HepG2 (cell line): Measurements from ENCODE around the gene DNAAF3. TPM values are rescaled to one million over a fixed set of nuclear protein-coding genes. Genes with fewer than 3 reads are reported as not detected.

ENCODE experiments used
- ATF5 ChIP-seq: sonication (generic); formaldehyde crosslinking; IDR thresholded peaks from 2 replicates; pipeline ENCODE4 v1.4.0; 2020; ENCODE audit warnings: mild to moderate bottlenecking, low read depth, missing genetic modification reagents
- GRHL1 ChIP-seq: sonication (generic); formaldehyde crosslinking; conservative IDR thresholded peaks from 2 replicates; pipeline ENCODE4 v1.8.0; 2022; ENCODE audit warnings: missing genetic modification reagents
- HMG20A ChIP-seq: IDR thresholded peaks from 2 replicates; pipeline ENCODE4 v1.6.1; 2016; ENCODE audit warnings: borderline replicate concordance
- HMGXB3 ChIP-seq: sonication (generic); formaldehyde crosslinking; IDR thresholded peaks from 2 replicates; pipeline ENCODE4 v1.4.0; 2020; ENCODE audit warnings: missing genetic modification reagents, borderline replicate concordance
- ZEB1 ChIP-seq: IDR thresholded peaks from 2 replicates; pipeline ENCODE4 v1.6.1; 2012; ENCODE audit warnings: mild to moderate bottlenecking, low read depth, inconsistent platforms; ENCODE audit not compliant: insufficient replicate concordance
- ZNF142 ChIP-seq: sonication (generic); formaldehyde crosslinking; IDR thresholded peaks from 2 replicates; pipeline ENCODE4 v1.4.0; 2020; ENCODE audit warnings: missing genetic modification reagents
- polyA plus RNA-seq, 8 experiments: library from polyadenylated mRNA; depleted of rRNA in 3 of 8; stranded (reverse) in 7 of 8; unstranded in 1 of 8; fragments of >200 nt; fragmentation: Illumina TruSeq in 4 of 8; extraction: Trizol in 4 of 8; gene quantifications; 2 replicates each; pipeline versions ENCODE4 v1.2.1 to v1.2.3, GENCODE V29; 2011 to 2016; ENCODE audit warnings: low read depth in 4 of 8, missing spikeins in 1 of 8, mixed read lengths in 1 of 8; ENCODE audit not compliant: insufficient read depth in 1 of 8
- total RNA-seq, 5 experiments: library from RNA; depleted of rRNA; stranded (reverse); fragments of >200 nt; fragmentation: Illumina TruSeq; extraction: Trizol; gene quantifications; 2 replicates each; pipeline ENCODE4 v1.2.3, GENCODE V29; 2016; ENCODE audit warnings: low read depth in 1 of 5
- TF ChIP-seq, protein P1 (sequence below): sonication (generic); formaldehyde crosslinking; conservative IDR thresholded peaks from 2 replicates; pipeline ENCODE4 v1.8.0; 2022; ENCODE audit warnings: mild to moderate bottlenecking, moderate library complexity, missing genetic modification reagents
- TF ChIP-seq, protein P2 (sequence below): sonication (generic); formaldehyde crosslinking; IDR thresholded peaks from 2 replicates; pipeline ENCODE4 v1.5.0; 2020; ENCODE audit warnings: missing genetic modification reagents

The DNAAF3 gene
- total and polyA plus RNA-seq, 2 of the 13 experiments (the other 11 are each of a cell fraction or from before 2014, with no cell fraction given): 0.30 to 0.40 TPM

- TF ChIP-seq HMGXB3 (CRISPR knock-in tag): no peak
- no peak for TF ChIP-seq ATF5 (CRISPR knock-in tag)
- TF ChIP-seq, protein P1, sequence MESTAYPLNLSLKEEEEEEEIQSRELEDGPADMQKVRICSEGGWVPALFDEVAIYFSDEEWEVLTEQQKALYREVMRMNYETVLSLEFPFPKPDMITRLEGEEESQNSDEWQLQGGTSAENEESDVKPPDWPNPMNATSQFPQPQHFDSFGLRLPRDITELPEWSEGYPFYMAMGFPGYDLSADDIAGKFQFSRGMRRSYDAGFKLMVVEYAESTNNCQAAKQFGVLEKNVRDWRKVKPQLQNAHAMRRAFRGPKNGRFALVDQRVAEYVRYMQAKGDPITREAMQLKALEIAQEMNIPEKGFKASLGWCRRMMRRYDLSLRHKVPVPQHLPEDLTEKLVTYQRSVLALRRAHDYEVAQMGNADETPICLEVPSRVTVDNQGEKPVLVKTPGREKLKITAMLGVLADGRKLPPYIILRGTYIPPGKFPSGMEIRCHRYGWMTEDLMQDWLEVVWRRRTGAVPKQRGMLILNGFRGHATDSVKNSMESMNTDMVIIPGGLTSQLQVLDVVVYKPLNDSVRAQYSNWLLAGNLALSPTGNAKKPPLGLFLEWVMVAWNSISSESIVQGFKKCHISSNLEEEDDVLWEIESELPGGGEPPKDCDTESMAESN (CRISPR knock-in tag): no peak
- TF ChIP-seq HMG20A (CRISPR knock-in tag): no peak
- no peak for TF ChIP-seq GRHL1 (CRISPR knock-in tag)
- TF ChIP-seq, protein P2, sequence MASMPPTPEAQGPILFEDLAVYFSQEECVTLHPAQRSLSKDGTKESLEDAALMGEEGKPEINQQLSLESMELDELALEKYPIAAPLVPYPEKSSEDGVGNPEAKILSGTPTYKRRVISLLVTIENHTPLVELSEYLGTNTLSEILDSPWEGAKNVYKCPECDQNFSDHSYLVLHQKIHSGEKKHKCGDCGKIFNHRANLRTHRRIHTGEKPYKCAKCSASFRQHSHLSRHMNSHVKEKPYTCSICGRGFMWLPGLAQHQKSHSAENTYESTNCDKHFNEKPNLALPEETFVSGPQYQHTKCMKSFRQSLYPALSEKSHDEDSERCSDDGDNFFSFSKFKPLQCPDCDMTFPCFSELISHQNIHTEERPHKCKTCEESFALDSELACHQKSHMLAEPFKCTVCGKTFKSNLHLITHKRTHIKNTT: no peak
- peak; percentile 26 for TF ChIP-seq ZEB1
- TF ChIP-seq ZNF142 (CRISPR knock-in tag): no peak
Observed at GRCh38 chr19:55156202-55157063, 10.0 kb downstream of the DNAAF3 start (continued).
